Measurements from ENCODE around the gene TBPL1. TPM values are rescaled to one million over a fixed set of nuclear protein-coding genes. Genes with fewer than 3 reads are reported as not detected.

Gene TBPL1
- total RNA-seq, 1 experiment from 2014 or later, result 39.7 TPM

GRCh38 chr6:134005800-134006199 lies 52.8 kb downstream of the TBPL1 start:
- ChIA-PET POLR2A (no interaction called here), CTCF (no interaction called here)
- Histone ChIP-seq H3K4me1 (ENCODE audit: control insufficient read depth, insufficient read depth, low read length) (no peaks in the 10 kb centered on the region; the same call in 1 of the 2 replicates), H3K9me3 (ENCODE audit: control insufficient read depth, insufficient read depth, low read depth, low read length) (no peaks in the 10 kb centered on the region), H3K4me3 (ENCODE audit: low read depth in 2 of 2, low read length in 2 of 2) (no peak overlapping the region), H3K27me3 (ENCODE audit: control insufficient read depth, insufficient read depth, low read length) (no peaks in the 10 kb centered on the region), H3K27ac (ENCODE audit: low read length) (no peak overlapping the region), H3K36me3 (ENCODE audit: control insufficient read depth, insufficient read depth, low read length) (no peaks in the 10 kb centered on the region)
- in situ Hi-C loops (cut with HindIII; ENCODE audit: low pct_unique_long_range_greater_than_20kb, low sequenced_read_pairs) (no loop called here), intact Hi-C loops (cut with micrococcal nuclease; ENCODE audit: unreplicated experiment) (loop anchor here (1.0 kb wide), 1 partner anchor 17 kb away; no protein-coding TSS in a partner anchor)
- ATAC-seq (no peak), DNase-seq (ENCODE audit: low read depth, low spot score) (no peak)
- no TSS peak for BruUV-seq (replicated peaks)
- TF ChIP-seq REST (IDR thresholded peaks at IDR 0.05; ENCODE audit: insufficient read depth in 1 of 2, low read depth in 2 of 2, low read length in 1 of 2), result no peak
- TF ChIP-seq TCF7L2 (IDR thresholded peaks at IDR 0.05; ENCODE audit: low read depth, low read length), result no peak
- no peak for TF ChIP-seq CTCF (IDR thresholded peaks at IDR 0.05)
- no peak for TF ChIP-seq POLR2AphosphoS5 (IDR thresholded peaks at IDR 0.05; ENCODE audit: low read depth, low read length)

DNA sequence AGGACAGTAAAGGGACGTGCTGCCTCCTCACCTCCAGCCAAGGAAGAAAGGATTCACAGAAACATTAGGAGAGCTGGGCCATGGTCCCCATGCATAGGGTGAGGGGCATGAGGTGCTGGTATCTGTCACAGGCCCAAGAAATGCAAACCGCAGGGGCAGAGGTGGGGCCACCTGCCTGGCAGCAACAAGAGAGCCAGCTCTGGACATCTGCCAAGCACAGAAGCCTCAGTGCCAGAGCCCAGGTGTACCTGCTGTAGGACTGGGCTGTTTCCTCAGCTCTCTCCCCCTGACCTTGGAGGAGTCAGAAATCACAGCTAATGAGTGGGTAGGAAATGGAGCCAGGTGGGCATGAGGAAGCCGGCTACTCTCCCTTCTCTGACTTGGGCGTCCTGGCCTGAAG lies 54.1 kb downstream of the TBPL1 start:
- ChIA-PET POLR2A (no interaction called here), CTCF (no interaction called here)
- BruUV-seq (replicated peaks), result no TSS peak
- no peak; the same call in 1 of the 2 replicates for ATAC-seq
- TF ChIP-seq REST (IDR thresholded peaks at IDR 0.05; ENCODE audit: insufficient read depth in 1 of 2, low read depth in 2 of 2, low read length in 1 of 2), result no peak
- TF ChIP-seq POLR2AphosphoS5 (IDR thresholded peaks at IDR 0.05; ENCODE audit: low read depth, low read length), result no peak
- TF ChIP-seq CTCF (IDR thresholded peaks at IDR 0.05), result no peak
- TF ChIP-seq SIN3A (IDR thresholded peaks at IDR 0.05; ENCODE audit: borderline replicate concordance, insufficient read depth, low read depth, low read length), result no peak
- TF ChIP-seq TCF7L2 (IDR thresholded peaks at IDR 0.05; ENCODE audit: low read depth, low read length), result no peak
- H3K4me1 ChIP-seq (ENCODE audit: control insufficient read depth, insufficient read depth, low read length), result no peaks in the 10 kb centered on the region; the same call in 1 of the 2 replicates
- DNase-seq (ENCODE audit: low read depth, low spot score), result no peak
- no peaks in the 10 kb centered on the region for H3K27me3 ChIP-seq (ENCODE audit: control insufficient read depth, insufficient read depth, low read length)
- no peaks in the 10 kb centered on the region for H3K9me3 ChIP-seq (ENCODE audit: control insufficient read depth, insufficient read depth, low read depth, low read length)
- no peak overlapping the region for H3K4me3 ChIP-seq (ENCODE audit: low read depth in 2 of 2, low read length in 2 of 2)
- intact Hi-C loops (cut with micrococcal nuclease; ENCODE audit: unreplicated experiment), result no loop called here
- in situ Hi-C loops (cut with HindIII; ENCODE audit: low pct_unique_long_range_greater_than_20kb, low sequenced_read_pairs), result no loop called here
- no peak overlapping the region; the same call in 1 of the 2 replicates for H3K27ac ChIP-seq (ENCODE audit: low read length)
- H3K36me3 ChIP-seq (ENCODE audit: control insufficient read depth, insufficient read depth, low read length), result no peaks in the 10 kb centered on the region
